CD14-positive monocyte (primary cell): Measurements from ENCODE around the gene SRRM5. TPM values are rescaled to one million over a fixed set of nuclear protein-coding genes. Genes with fewer than 3 reads are reported as not detected.
"Not testable (repeated sequence)": the region's sequence is repeated elsewhere in the genome, so short reads cannot be mapped to it uniquely, and the experiment has no call there.

Experiments
- DNase-seq, 3 donors: peaks; one replicate each; pipeline ENCODE4 v3.0.0-alpha.2; 2011 to 2022
- H2AFZ ChIP-seq: 2 replicates; pipeline ENCODE4 v1.6.0; 2012; ENCODE audit warnings: mild to moderate bottlenecking, low read depth, low read length, inconsistent platforms; ENCODE audit not compliant: insufficient read depth, poor library complexity, severe bottlenecking
- H3K27ac ChIP-seq, 2 donors: 1 replicate in 1 of 2; 2 replicates in 1 of 2; pipeline ENCODE4 v1.5.1; 2012 to 2013; ENCODE audit warnings: low read length in 2 of 2, control low read depth in 1 of 2, inconsistent platforms in 1 of 2, low read depth in 1 of 2, mild to moderate bottlenecking in 1 of 2
- H3K27me3 ChIP-seq, 2 donors: one replicate each; pipeline versions ENCODE4 v1.6.0 to v1.6.1; 2011 to 2013; ENCODE audit warnings: low read length in 2 of 2; ENCODE audit not compliant: control insufficient read depth in 2 of 2, insufficient read depth in 2 of 2
- H3K36me3 ChIP-seq, 2 donors: replicated peaks in 1 of 2; 1 replicate in 1 of 2; 2 replicates in 1 of 2; pipeline versions ENCODE4 v1.5.1 to v1.6.1; 2012 to 2013; ENCODE audit warnings: low read length in 2 of 2, control low read depth in 1 of 2, inconsistent platforms in 1 of 2, mild to moderate bottlenecking in 1 of 2; ENCODE audit not compliant: insufficient read depth in 2 of 2, control insufficient read depth in 1 of 2
- H3K4me1 ChIP-seq, 2 donors: 1 replicate in 1 of 2; 2 replicates in 1 of 2; pipeline versions ENCODE4 v1.5.1 to v1.6.1; 2012 to 2013; ENCODE audit warnings: low read length in 2 of 2, control low read depth in 1 of 2, inconsistent platforms in 1 of 2, mild to moderate bottlenecking in 1 of 2, moderate library complexity in 1 of 2; ENCODE audit not compliant: insufficient read depth in 2 of 2, control insufficient read depth in 1 of 2
- H3K4me2 ChIP-seq: replicated peaks from 2 replicates; pipeline ENCODE3; 2012; ENCODE audit warnings: low read length, moderate library complexity, mild to moderate bottlenecking; ENCODE audit not compliant: poor library complexity, severe bottlenecking; ENCODE audit errors: extremely low read depth
- H3K4me3 ChIP-seq, 3 experiments: fragments of 200-600 bp in 1 of 3; sonication (generic) in 1 of 3; replicated peaks in 1 of 3; 1 replicate in 2 of 3; 2 replicates in 1 of 3; pipeline ENCODE4 v1.5.1; 2011 to 2013; ENCODE audit warnings: low read length in 3 of 3, mild to moderate bottlenecking in 3 of 3, control low read depth in 2 of 3, low read depth in 2 of 3, inconsistent platforms in 1 of 3, moderate library complexity in 1 of 3
- H3K79me2 ChIP-seq: 2 replicates; pipeline ENCODE4 v1.6.0; 2012; ENCODE audit warnings: mild to moderate bottlenecking, control low read depth, inconsistent platforms, low read length, moderate library complexity; ENCODE audit not compliant: insufficient read depth
- H3K9ac ChIP-seq: 2 replicates; pipeline ENCODE4 v1.6.0; 2017; ENCODE audit warnings: low read length, mild to moderate bottlenecking; ENCODE audit not compliant: insufficient read depth, poor library complexity, severe bottlenecking
- H3K9me3 ChIP-seq, 2 donors: replicated peaks in 1 of 2; 1 replicate in 1 of 2; 2 replicates in 1 of 2; pipeline versions ENCODE4 v1.5.1 to v1.6.1; 2012 to 2013; ENCODE audit warnings: low read length in 2 of 2, control low read depth in 1 of 2; ENCODE audit not compliant: control insufficient read depth in 1 of 2, insufficient read depth in 1 of 2
- H4K20me1 ChIP-seq: 2 replicates; pipeline ENCODE4 v1.6.0; 2012; ENCODE audit warnings: mild to moderate bottlenecking, low read length, control low read depth, moderate library complexity; ENCODE audit not compliant: insufficient read depth
- H3K27ac Mint-ChIP-seq, 7 donors: one replicate each; pipeline ENCODE4 v1.8.0; 2020; ENCODE audit warnings: mild to moderate bottlenecking in 7 of 7, mixed read lengths in 7 of 7, moderate library complexity in 6 of 7, inconsistent platforms in 2 of 7
- H3K27me3 Mint-ChIP-seq, 3 donors: one replicate each; pipeline ENCODE4 v1.8.0; 2021 to 2022; ENCODE audit warnings: low read depth in 3 of 3, mild to moderate bottlenecking in 3 of 3, mixed read lengths in 3 of 3, moderate library complexity in 3 of 3, inconsistent platforms in 1 of 3
- H3K36me3 Mint-ChIP-seq, 2 donors: one replicate each; pipeline ENCODE4 v1.8.0; 2020; ENCODE audit warnings: mixed read lengths in 2 of 2, inconsistent platforms in 1 of 2, mild to moderate bottlenecking in 1 of 2
- H3K4me1 Mint-ChIP-seq: one replicate; pipeline ENCODE4 v1.8.0; 2020; ENCODE audit warnings: mild to moderate bottlenecking, mixed read lengths
- H3K4me3 Mint-ChIP-seq, 2 donors: one replicate each; pipeline ENCODE4 v1.8.0; 2020; ENCODE audit warnings: mild to moderate bottlenecking in 2 of 2, mixed read lengths in 2 of 2, moderate library complexity in 1 of 2
- H3K9me3 Mint-ChIP-seq, 7 donors: one replicate each; pipeline ENCODE4 v1.8.0; 2020 to 2022; ENCODE audit warnings: mixed read lengths in 7 of 7, mild to moderate bottlenecking in 6 of 7, moderate library complexity in 6 of 7, inconsistent platforms in 2 of 7
- WGBS: methylation state at CpG from one replicate; pipeline ENCODE4 v1.1.5; 2013; ENCODE audit warnings: missing lambda C conversion rate; ENCODE audit not compliant: insufficient coverage; 5-methylcytosine and 5-hydroxymethylcytosine counted together
- intact Hi-C, 2 donors: fragments of 100-400 bp; cut with micrococcal nuclease; formaldehyde crosslinking; loops; one replicate each; pipeline versions ENCODE4 v1.15.0 to v1.15.1; 2023
- polyA plus RNA-seq, 3 donors: library from polyadenylated mRNA; depleted of rRNA in 1 of 3; unstranded in 2 of 3; stranded (reverse) in 1 of 3; fragments of 300-500 nt in 2 of 3; fragments of >200 nt in 1 of 3; fragmentation: Illumina TruSeq in 2 of 3; gene quantifications; 1 replicate in 2 of 3; 2 replicates in 1 of 3; pipeline ENCODE4 v1.2.3, GENCODE V29; 2012 to 2021
- TF ChIP-seq, protein P1 (sequence below): fragments of 200-600 bp; IDR thresholded peaks from one replicate; pipeline ENCODE4 v1.8.0; 2022; ENCODE audit warnings: antibody characterized with exemption, mild to moderate bottlenecking

SRRM5 gene
- polyA plus RNA-seq, 3 donors: 0.36 TPM; not detected in 2

DNA sequence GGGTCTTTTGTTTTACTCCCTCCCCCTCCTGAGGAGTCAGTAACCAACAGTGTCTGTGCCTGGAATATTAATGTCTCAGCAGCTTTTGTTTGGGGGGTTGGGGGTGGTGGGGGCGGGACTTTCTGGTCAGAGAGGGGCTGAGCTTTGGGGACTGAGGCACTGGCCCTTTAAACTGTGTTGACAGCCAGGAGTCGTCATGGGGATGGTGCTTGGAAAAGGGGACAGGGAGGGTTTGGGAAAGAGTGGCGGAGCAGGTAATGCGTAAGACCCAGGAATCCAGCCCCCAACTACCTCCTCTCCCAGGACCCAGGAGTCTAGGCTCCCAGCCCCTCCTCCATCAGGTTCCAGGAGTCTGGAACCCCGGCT is 22.6 kb downstream of the SRRM5 start:
- TF ChIP-seq, protein P1, sequence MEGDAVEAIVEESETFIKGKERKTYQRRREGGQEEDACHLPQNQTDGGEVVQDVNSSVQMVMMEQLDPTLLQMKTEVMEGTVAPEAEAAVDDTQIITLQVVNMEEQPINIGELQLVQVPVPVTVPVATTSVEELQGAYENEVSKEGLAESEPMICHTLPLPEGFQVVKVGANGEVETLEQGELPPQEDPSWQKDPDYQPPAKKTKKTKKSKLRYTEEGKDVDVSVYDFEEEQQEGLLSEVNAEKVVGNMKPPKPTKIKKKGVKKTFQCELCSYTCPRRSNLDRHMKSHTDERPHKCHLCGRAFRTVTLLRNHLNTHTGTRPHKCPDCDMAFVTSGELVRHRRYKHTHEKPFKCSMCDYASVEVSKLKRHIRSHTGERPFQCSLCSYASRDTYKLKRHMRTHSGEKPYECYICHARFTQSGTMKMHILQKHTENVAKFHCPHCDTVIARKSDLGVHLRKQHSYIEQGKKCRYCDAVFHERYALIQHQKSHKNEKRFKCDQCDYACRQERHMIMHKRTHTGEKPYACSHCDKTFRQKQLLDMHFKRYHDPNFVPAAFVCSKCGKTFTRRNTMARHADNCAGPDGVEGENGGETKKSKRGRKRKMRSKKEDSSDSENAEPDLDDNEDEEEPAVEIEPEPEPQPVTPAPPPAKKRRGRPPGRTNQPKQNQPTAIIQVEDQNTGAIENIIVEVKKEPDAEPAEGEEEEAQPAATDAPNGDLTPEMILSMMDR: no peak
- Mint-ChIP-seq H3K27ac (no peak overlapping the region), H3K27me3 (peaks cover 35 to 59% (median 49%) of the 10 kb centered on the region in 3 donors), H3K4me3 (no peak overlapping the region), H3K4me1 (peaks cover 9% of the 10 kb centered on the region), H3K9me3 (peaks cover 0 to 15% (median 3%) of the 10 kb centered on the region in 7 donors), H3K36me3 (peaks cover 4 to 7% of the 10 kb centered on the region in 2 donors)
- Histone ChIP-seq H3K9ac (no peak overlapping the region), H3K4me2 (no peak overlapping the region), H2AFZ (no peak overlapping the region), H4K20me1 (no peaks in the 10 kb centered on the region), H3K36me3 (no peaks in the 10 kb centered on the region), H3K27ac (no peak overlapping the region), H3K9me3 (peaks cover 0 to 8% of the 10 kb centered on the region in 2 donors), H3K4me1 (no peaks in the 10 kb centered on the region), H3K4me3 (no peak overlapping the region), H3K27me3 (peaks cover 23 to 45% of the 10 kb centered on the region in 2 donors), H3K79me2 (no peaks in the 10 kb centered on the region)
- intact Hi-C loops: no loop called here
- no peak for DNase-seq
- 67% methylated on average over 1 of the region's 5 CpGs for WGBS

DNA sequence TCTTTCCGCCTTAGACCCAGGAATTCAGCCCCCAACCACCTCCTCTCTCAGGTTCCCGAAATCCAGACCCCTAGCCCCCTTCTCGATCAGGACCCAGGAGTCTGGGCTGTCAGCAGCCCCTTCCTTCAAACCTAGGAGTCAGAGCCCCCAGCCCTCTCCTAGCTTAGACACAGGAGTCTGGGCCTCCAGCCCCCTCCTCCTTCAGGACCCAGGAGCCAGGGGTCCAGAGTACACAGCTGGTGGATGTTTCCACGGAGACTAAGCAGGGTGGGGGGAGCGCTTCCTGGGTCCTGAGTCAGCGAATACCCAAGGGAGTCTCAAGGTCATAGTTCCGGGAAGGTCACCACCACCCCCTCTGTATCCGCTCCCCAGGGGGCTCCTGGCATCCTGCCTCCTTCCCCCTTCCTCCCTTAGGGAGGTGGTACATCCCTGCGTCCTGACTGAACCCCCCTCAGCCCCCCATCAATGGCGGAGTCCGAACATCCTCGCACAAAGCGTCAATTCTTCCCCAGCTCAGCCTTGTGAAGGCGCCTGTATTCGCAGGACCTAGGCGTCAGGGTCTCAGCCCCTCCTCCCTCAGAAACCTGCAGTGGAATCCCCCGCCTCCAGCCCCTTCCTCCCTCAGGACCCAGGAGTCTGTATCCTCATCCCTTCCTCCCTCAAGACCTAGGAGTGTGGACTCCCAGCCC is 23.1 kb downstream of the SRRM5 start:
- H3K79me2 ChIP-seq: no peaks in the 10 kb centered on the region
- Mint-ChIP-seq H3K36me3 (peaks cover 5 to 8% of the 10 kb centered on the region in 2 donors), H3K27me3 (peaks cover 36 to 62% (median 52%) of the 10 kb centered on the region in 3 donors), H3K4me3 (no peak overlapping the region), H3K9me3 (peaks cover 0 to 16% (median 5%) of the 10 kb centered on the region in 7 donors), H3K4me1 (peaks cover 11% of the 10 kb centered on the region), H3K27ac (no peak overlapping the region)
- H3K4me1 ChIP-seq: peaks cover 2 to 3% of the 10 kb centered on the region in 2 donors
- no peaks in the 10 kb centered on the region for H4K20me1 ChIP-seq
- no peak overlapping the region for H3K27ac ChIP-seq
- peaks cover 0 to 8% of the 10 kb centered on the region in 2 donors for H3K9me3 ChIP-seq
- intact Hi-C loops: no loop called here
- H3K36me3 ChIP-seq: no peaks in the 10 kb centered on the region
- TF ChIP-seq, protein P1: no peak
- H3K4me3 ChIP-seq: no peak overlapping the region
- H2AFZ ChIP-seq: no peak overlapping the region
- no peak overlapping the region for H3K4me2 ChIP-seq
- H3K27me3 ChIP-seq: peaks cover 23 to 47% of the 10 kb centered on the region in 2 donors
- DNase-seq: no peak
- H3K9ac ChIP-seq: no peak overlapping the region
- 32% methylated on average over 14 of the region's 17 CpGs for WGBS

DNA sequence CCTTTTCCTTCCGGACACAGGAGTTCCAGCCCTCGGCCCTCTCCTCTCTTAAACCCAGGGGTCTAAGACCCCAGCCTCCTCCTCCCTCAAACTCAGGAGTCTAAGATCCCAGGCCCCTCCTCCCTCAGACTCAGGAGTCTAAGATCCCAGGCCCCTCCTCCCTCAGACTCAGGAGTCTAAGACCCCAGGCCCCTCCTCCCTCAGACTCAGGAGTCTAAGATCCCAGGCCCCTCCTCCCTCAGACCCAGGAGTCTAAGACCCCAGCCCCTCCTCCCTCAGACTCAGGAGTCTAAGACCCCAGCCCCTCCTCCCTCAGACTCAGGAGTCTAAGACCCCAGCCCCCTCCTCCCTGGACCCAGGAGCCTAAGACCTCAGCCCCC is 23.7 kb downstream of the SRRM5 start:
- intact Hi-C loops, DNase-seq, H3K4me3 ChIP-seq, H4K20me1 ChIP-seq, H2AFZ ChIP-seq, H3K4me3 Mint-ChIP-seq, H3K27ac Mint-ChIP-seq, H3K4me2 ChIP-seq, H3K36me3 ChIP-seq, H3K4me1 ChIP-seq, H3K9ac ChIP-seq, H3K27ac ChIP-seq, H3K79me2 ChIP-seq: not testable (repeated sequence)
- Mint-ChIP-seq H3K36me3 (peaks cover 8 to 11% of the 10 kb centered on the region in 2 donors), H3K9me3 (peaks cover 0 to 22% (median 10%) of the 10 kb centered on the region in 7 donors), H3K27me3 (peaks cover 42 to 68% (median 53%) of the 10 kb centered on the region in 3 donors), H3K4me1 (peaks cover 17% of the 10 kb centered on the region)
- H3K9me3 ChIP-seq: peaks cover 0 to 12% of the 10 kb centered on the region in 2 donors
- H3K27me3 ChIP-seq: peaks cover 28 to 53% of the 10 kb centered on the region in 2 donors
- 82% methylated on average over 2 of the region's 2 CpGs for WGBS
